Fibroblast of villous mesenchyme (primary cell): ENCODE data around the gene MAD1L1. TPM values are rescaled to one million over a fixed set of nuclear protein-coding genes. Genes with fewer than 3 reads are reported as not detected.

Experiments used
- DNase-seq: peaks from one replicate; pipeline ENCODE4 v3.0.0-alpha.2; 2010; ENCODE audit warnings: low read depth
- H3K4me3 ChIP-seq: 2 replicates; pipeline ENCODE4 v1.5.1; 2011; ENCODE audit warnings: low read depth, mild to moderate bottlenecking, low read length
- CTCF ChIP-seq: IDR thresholded peaks from 2 replicates; pipeline ENCODE4 v1.5.1; 2012; ENCODE audit warnings: low read depth, mild to moderate bottlenecking, low read length; ENCODE audit not compliant: insufficient read depth
- total RNA-seq: library from RNA; depleted of rRNA; stranded (reverse); fragments of >200 nt; gene quantifications from 2 replicates; pipeline ENCODE4 v1.2.3, GENCODE V29; 2012

MAD1L1 gene
- total RNA-seq, 1 donor: 43.6 TPM

GRCh38 chr7:1868516-1869165, 364.1 kb downstream of the MAD1L1 start:
- H3K4me3 ChIP-seq: no peak overlapping the region
- no peak for TF ChIP-seq CTCF
- DNase-seq: no peak

DNA sequence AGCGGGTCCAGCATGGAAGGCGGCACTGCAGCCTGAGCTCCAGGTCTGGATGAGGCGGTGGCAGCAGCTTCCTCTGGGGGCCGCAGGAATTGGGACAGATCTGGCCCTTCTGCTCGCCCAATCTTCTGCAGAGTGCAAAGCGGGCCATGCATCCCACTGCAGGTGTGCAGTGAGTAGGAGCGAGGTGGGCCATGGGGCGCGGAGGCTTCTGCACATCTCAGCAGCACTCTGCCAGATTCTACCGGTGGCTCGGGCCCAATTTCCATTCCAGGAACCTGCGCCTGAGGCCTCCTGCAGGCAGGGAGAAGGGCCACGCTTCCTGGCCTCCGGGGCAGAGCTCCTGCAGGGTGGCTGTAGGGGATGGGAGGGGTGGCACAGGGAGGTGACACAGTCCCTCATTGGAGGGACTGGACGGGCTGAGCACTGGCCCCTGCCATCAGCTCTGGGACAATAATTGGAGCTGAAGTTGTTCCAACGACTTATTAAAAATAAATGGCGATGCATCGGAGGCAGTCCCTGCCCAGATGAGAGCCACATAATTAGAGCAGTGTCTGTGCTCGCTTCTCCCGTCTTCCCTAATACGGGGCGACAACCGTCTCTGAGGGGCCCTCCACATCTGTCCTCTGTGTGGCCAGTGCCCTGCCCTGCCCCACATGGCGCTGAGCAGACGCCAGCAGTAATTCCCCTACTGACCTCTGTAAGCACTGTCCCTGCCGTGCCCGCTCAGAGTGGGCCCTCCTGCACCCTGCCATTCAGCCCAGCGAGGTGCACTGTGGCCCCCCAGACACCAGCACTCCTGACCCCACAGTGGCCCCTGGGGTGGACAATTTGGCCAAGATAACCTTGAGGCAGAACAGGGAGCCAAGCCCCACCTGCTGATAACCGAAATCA, 365.1 kb downstream of the MAD1L1 start:
- no peak overlapping the region for H3K4me3 ChIP-seq
- DNase-seq: no peak
- no peak for TF ChIP-seq CTCF

- DNase-seq: no peak
- TF ChIP-seq CTCF: no peak
These were observed 366.1 kb downstream of the MAD1L1 start for GRCh38 chr7:1866601-1867000.

DNA sequence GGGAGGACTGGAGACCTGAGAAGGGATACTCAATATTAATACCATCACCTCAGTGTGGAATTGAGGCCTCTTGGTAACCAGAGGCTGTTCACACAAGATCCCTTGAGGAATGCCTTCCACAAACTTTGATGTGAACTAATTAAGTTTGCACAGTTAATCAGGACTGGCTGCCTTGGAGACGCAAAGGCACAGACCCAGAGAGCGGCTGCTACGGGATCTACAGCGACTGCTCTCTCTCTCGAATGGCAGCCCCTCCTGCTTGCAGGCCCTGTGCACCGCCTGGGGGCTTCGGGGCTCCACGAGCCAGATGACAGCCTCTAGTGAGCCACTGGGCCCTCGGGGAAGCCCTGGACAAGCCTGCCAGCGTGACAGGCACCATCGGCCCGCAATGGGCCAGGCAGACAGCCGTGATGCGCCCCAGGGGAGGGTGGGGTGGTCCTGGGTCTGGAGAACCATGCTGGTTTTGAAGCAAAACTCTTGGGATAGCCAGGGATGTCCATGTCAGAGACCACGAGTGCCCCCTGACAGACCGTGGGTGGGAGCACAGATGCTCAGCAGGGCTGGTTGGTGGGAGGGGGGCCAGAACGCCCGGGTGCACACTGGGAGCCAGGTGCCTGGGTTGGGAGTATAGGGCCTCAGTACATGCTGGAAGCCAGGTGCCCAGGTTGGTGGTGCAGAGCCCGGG, 367.0 kb downstream of the MAD1L1 start:
- DNase-seq: no peak
- TF ChIP-seq CTCF: no peak
- H3K4me3 ChIP-seq: no peak overlapping the region

More at GRCh38 chr7:1866601-1867000, 366.1 kb downstream of the MAD1L1 start:
- H3K4me3 ChIP-seq: no peak overlapping the region

GRCh38 chr7:1865000-1865555, 367.7 kb downstream of the MAD1L1 start:
- H3K4me3 ChIP-seq: no peak overlapping the region
- no peak for TF ChIP-seq CTCF
- DNase-seq: no peak

DNA sequence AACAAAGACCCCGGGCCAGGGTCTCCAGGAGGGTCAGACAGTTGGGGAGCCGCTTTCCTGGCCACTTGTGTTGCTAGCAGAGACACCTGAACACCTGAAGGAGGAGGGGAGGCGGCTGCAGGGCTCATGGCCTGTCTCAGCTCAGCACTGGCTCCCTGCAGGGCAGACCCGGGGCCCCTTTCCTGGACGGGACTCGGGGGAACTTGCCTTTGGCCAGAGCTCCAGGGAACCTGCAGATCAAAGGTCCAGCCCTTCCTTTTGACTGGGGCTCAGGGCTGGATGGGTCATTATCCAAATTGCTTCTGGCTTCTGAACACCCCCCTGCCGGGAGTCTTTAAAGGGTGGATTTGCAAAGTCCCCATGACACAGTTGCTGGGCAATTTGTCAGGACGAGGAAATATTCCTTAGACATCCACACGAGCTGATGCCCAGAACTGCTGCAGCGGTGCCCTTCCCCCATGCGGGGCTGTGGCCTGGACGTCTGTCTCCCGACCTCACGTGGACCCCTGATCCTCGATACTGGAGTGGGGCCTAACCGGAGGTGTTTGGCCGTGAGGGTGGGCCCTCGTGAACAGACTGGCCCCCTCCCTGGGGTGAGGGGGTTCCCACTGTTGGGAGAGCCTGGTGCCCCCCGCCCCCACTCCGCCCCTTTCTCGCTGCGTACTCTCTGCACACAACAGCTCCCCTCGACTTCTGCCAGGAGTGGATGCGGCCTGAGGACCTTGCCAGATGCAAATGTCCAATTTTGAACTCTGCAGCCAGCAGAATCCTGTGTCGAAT, 368.4 kb downstream of the MAD1L1 start:
- no peak overlapping the region for H3K4me3 ChIP-seq
- TF ChIP-seq CTCF: no peak
- no peak for DNase-seq
